ENCODE measurements around the gene MRPS6. TPM values are rescaled to one million over a fixed set of nuclear protein-coding genes. Genes with fewer than 3 reads are reported as not detected.

Gene MRPS6
- total and polyA plus RNA-seq, 9 donors: 19.1 to 104 (median 46.5) TPM

GRCh38 chr21:34073749-34074282 is 438 bp downstream of the MRPS6 start:
- no peaks in the 10 kb centered on the region for H3K9me3 ChIP-seq
- peak overlapping the region; percentile 91 to 99 for H3K27ac ChIP-seq
- TF ChIP-seq POLR2A (IDR thresholded peaks at IDR 0.05) (no peak), CTCF (IDR thresholded peaks at IDR 0.05) (no peak), EP300 (IDR thresholded peaks at IDR 0.05) (no peak)
- H3K4me3 ChIP-seq: peak overlapping the region; percentile 83
- intact Hi-C loops (cut with DNase I): loop anchor here in 2 of 4 donors (5.0 to 10.0 kb wide), 2 partner anchors 51 to 273 kb away; no protein-coding TSS in a partner anchor
- no peaks in the 10 kb centered on the region for H3K27me3 ChIP-seq
- WGBS, 3 donors: 1% methylated on average over 80 to 94 of the region's 95 CpGs
- DNase-seq: peak in 3 of 5 donors; percentile 56 to 73 (median 63)
- no peaks in the 10 kb centered on the region for H3K36me3 ChIP-seq
- H3K4me1 ChIP-seq (ENCODE audit: insufficient read depth): peaks cover 10% of the 10 kb centered on the region

- WGBS, 3 donors: 9 to 19% (median 14%) methylated on average over 32 of the region's 32 CpGs
- DNase-seq: peak in 1 of 5 donors; percentile 38
- no peak overlapping the region for H3K27ac ChIP-seq
- peak overlapping the region; percentile 83 for H3K4me3 ChIP-seq
- intact Hi-C loops (cut with DNase I): loop anchor here in 2 of 4 donors (5.0 to 10.0 kb wide), 2 partner anchors 50 to 273 kb away; no protein-coding TSS in a partner anchor
- H3K9me3 ChIP-seq: no peaks in the 10 kb centered on the region
- H3K4me1 ChIP-seq (ENCODE audit: insufficient read depth): peaks cover 12% of the 10 kb centered on the region
- no peaks in the 10 kb centered on the region for H3K27me3 ChIP-seq
- H3K36me3 ChIP-seq: no peaks in the 10 kb centered on the region
- TF ChIP-seq CTCF (IDR thresholded peaks at IDR 0.05) (no peak), EP300 (IDR thresholded peaks at IDR 0.05) (no peak), POLR2A (IDR thresholded peaks at IDR 0.05) (no peak)
Measured at GRCh38 chr21:34074283-34075090, 1.1 kb downstream of the MRPS6 start.

GRCh38 chr21:34075091-34075425 is 1.7 kb downstream of the MRPS6 start:
- no peaks in the 10 kb centered on the region for H3K36me3 ChIP-seq
- TF ChIP-seq POLR2A (IDR thresholded peaks at IDR 0.05) (no peak), EP300 (IDR thresholded peaks at IDR 0.05) (no peak), CTCF (IDR thresholded peaks at IDR 0.05) (no peak)
- H3K27ac ChIP-seq: no peak overlapping the region
- intact Hi-C loops (cut with DNase I): loop anchor here in 1 of 4 donors (10.0 kb wide), 1 partner anchor 50 kb away; no protein-coding TSS in a partner anchor
- H3K4me3 ChIP-seq: peak overlapping the region; percentile 83
- 63 to 77% (median 73%) methylated on average over 2 of the region's 2 CpGs for WGBS, 3 donors
- H3K9me3 ChIP-seq: no peaks in the 10 kb centered on the region
- H3K27me3 ChIP-seq: no peaks in the 10 kb centered on the region
- no peak for DNase-seq
- peaks cover 16% of the 10 kb centered on the region for H3K4me1 ChIP-seq (ENCODE audit: insufficient read depth)

DNA sequence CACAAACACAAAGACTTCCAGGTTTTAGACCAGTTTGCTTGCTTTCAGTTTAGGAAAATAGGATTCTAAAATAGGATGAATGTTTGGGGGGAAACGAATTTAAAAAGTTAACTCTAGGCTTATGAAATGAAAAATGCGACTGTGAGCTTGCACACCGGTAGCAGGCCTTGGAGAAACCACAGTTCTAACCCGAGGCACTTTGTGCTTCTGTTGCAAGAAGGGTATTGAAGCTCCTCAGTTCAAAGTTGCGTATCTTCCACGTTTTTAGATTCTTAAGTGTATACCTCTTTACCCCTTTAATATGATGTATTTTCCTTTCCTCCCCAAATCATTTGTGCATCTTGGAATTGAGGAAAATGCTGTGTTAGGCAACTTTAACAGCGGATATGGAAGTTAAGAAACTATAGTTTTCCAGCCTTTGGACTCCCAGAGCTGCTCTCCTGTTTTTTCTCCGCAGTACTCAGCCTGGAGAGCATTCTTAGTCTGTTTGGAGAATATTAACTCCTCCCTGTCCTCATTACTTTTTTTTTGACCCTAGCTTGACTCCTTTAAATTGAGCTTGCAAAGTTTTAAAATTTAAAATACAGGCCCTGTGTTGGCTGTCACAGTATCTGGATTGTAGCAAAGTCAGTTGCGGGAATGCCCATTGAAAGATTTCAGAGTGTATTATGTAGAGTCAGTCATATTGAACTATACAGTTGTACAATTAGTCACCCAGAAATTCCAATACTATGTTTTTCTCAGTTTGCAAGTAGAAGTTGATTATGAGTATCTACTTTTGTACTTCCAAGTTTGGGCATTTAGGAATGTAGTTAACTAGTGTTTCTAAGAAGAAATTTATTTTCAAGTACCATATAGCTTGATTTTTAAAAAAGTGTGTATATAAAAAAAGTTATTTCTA is 2.6 kb downstream of the MRPS6 start:
- Histone ChIP-seq H3K27me3 (no peaks in the 10 kb centered on the region), H3K27ac (no peak overlapping the region), H3K9me3 (no peaks in the 10 kb centered on the region), H3K36me3 (no peaks in the 10 kb centered on the region), H3K4me3 (no peak overlapping the region), H3K4me1 (ENCODE audit: insufficient read depth) (peaks cover 16% of the 10 kb centered on the region)
- TF ChIP-seq CTCF (IDR thresholded peaks at IDR 0.05) (no peak), POLR2A (IDR thresholded peaks at IDR 0.05) (no peak), EP300 (IDR thresholded peaks at IDR 0.05) (no peak)
- intact Hi-C loops (cut with DNase I): loop anchor here in 1 of 4 donors (10.0 kb wide), 1 partner anchor 49 kb away; no protein-coding TSS in a partner anchor
- WGBS, 3 donors: 60 to 80% (median 67%) methylated on average over 9 of the region's 9 CpGs
- no peak for DNase-seq
